Adrenal gland (tissue), 12 donors: ENCODE measurements around the gene FADD. TPM values are rescaled to one million over a fixed set of nuclear protein-coding genes. Genes with fewer than 3 reads are reported as not detected.

ENCODE experiments used
- DNase-seq, 7 donors: peaks; one replicate each; pipeline ENCODE4 v3.0.0-alpha.2; 2019 to 2020
- H3K27ac ChIP-seq, 5 donors: fragments of 200-600 bp; sonication (generic) in 4 of 5; 1 replicate in 3 of 5; 2 replicates in 2 of 5; pipeline versions ENCODE4 v1.5.1 to v1.8.0; 2016 to 2020; ENCODE audit warnings: mild to moderate bottlenecking in 1 of 5
- H3K27me3 ChIP-seq: fragments of 200-600 bp; 2 replicates; pipeline ENCODE4 v1.8.0; 2021
- H3K36me3 ChIP-seq, 2 donors: fragments of 200-600 bp; replicated peaks in 1 of 2; 1 replicate in 1 of 2; 2 replicates in 1 of 2; pipeline versions ENCODE4 v1.5.1 to v1.8.0; 2018 to 2022
- H3K4me1 ChIP-seq, 2 donors: fragments of 200-600 bp; replicated peaks in 1 of 2; 1 replicate in 1 of 2; 2 replicates in 1 of 2; pipeline versions ENCODE4 v1.5.1 to v1.8.0; 2018 to 2021
- H3K4me3 ChIP-seq, 4 donors: fragments of 200-600 bp; sonication (generic) in 3 of 4; one replicate each; pipeline ENCODE4 v1.5.1; 2016 to 2018
- H3K9me3 ChIP-seq, 3 donors: fragments of 200-600 bp; sonication (generic) in 1 of 3; replicated peaks in 1 of 3; 1 replicate in 2 of 3; 2 replicates in 1 of 3; pipeline versions ENCODE4 v1.5.1 to v1.8.0; 2016 to 2021
- POLR2A ChIP-seq, 2 donors: fragments of 450-650 bp; IDR thresholded peaks; one replicate each; pipeline ENCODE4 v1.6.1; 2017; ENCODE audit warnings: antibody characterized with exemption in 2 of 2, mild to moderate bottlenecking in 2 of 2, moderate library complexity in 1 of 2
- WGBS, 4 donors: extraction: QIAGEN DNeasy Blood & Tissue Kit in 2 of 4; methylation state at CpG; one replicate each; pipeline versions ENCODE4 v1.1.5 to v1.1.7; 2013 to 2017; 5-methylcytosine and 5-hydroxymethylcytosine counted together
- intact Hi-C, 2 donors: fragments of 100-400 bp; cut with DNase I; formaldehyde crosslinking; loops; one replicate each; pipeline versions ENCODE4 v1.14.1 to v1.15.0; 2022 to 2023
- polyA plus RNA-seq, 3 donors: library from polyadenylated mRNA; stranded (reverse); fragments of 200-250 nt in 2 of 3; fragments of 350-450 nt in 1 of 3; fragmentation: Illumina TruSeq in 1 of 3; extraction: RNeasy Lipid Tissue Mini Kit (QIAGEN cat#74804) in 1 of 3; gene quantifications; one replicate each; pipeline ENCODE4 v1.2.3, GENCODE V29; 2013 to 2014
- total RNA-seq, 9 donors: library from RNA; depleted of rRNA in 4 of 9; stranded (reverse); fragments of >200 nt in 4 of 9; fragments of 120-200 nt in 1 of 9; fragmentation: NEBNext Ultra II Directional in 1 of 9; extraction: Animal tissue kit (Norgen Biotek cat#: 25700) in 1 of 9; gene quantifications; one replicate each; pipeline versions ENCODE4 v1.1.0 to v1.2.4, GENCODE V29; 2013 to 2023
- TF ChIP-seq, protein P1 (sequence below), 6 experiments: fragments of 450-650 bp in 4 of 6; fragments of 200-600 bp in 2 of 6; sonication (generic) in 1 of 6; IDR thresholded peaks; 1 replicate in 5 of 6; 2 replicates in 1 of 6; pipeline versions ENCODE4 v1.5.1 to v1.8.0; 2016 to 2021; ENCODE audit warnings: antibody characterized with exemption in 6 of 6, mild to moderate bottlenecking in 2 of 6, moderate library complexity in 1 of 6
- donor health status: healthy with polysubstance abuse.
- donor health status: Bipolar disorder and iron deficiency.
- donor health status: DM: yes; HTN: yes; CAD: no.
- donor health status: DM: no; HTN: no; CAD: no.
- donor health status: DM: no; HTN: no; CAD: no.
- donor health status: DM: yes; HTN: yes; CAD: no.

Gene FADD
- total and polyA plus RNA-seq, 12 donors, result 8.9 to 37.9 (median 26.2) TPM

- 58 to 73% (median 69%) methylated on average over 7 to 8 of the region's 8 CpGs for WGBS, 4 donors
- intact Hi-C loops, result no loop called here
- H3K4me1 ChIP-seq, result no peaks in the 10 kb centered on the region
- no peaks in the 10 kb centered on the region for H3K36me3 ChIP-seq
- no peaks in the 10 kb centered on the region for H3K9me3 ChIP-seq
- H3K27ac ChIP-seq, result no peak overlapping the region
- H3K4me3 ChIP-seq, result no peak overlapping the region
- TF ChIP-seq, protein P1, sequence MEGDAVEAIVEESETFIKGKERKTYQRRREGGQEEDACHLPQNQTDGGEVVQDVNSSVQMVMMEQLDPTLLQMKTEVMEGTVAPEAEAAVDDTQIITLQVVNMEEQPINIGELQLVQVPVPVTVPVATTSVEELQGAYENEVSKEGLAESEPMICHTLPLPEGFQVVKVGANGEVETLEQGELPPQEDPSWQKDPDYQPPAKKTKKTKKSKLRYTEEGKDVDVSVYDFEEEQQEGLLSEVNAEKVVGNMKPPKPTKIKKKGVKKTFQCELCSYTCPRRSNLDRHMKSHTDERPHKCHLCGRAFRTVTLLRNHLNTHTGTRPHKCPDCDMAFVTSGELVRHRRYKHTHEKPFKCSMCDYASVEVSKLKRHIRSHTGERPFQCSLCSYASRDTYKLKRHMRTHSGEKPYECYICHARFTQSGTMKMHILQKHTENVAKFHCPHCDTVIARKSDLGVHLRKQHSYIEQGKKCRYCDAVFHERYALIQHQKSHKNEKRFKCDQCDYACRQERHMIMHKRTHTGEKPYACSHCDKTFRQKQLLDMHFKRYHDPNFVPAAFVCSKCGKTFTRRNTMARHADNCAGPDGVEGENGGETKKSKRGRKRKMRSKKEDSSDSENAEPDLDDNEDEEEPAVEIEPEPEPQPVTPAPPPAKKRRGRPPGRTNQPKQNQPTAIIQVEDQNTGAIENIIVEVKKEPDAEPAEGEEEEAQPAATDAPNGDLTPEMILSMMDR (IDR thresholded peaks at IDR 0.05), result no peak
- no peak for TF ChIP-seq POLR2A (IDR thresholded peaks at IDR 0.05)
- DNase-seq, result peak in 1 of 7 donors; percentile 28
- H3K27me3 ChIP-seq, result no peaks in the 10 kb centered on the region
Observed at GRCh38 chr11:70225681-70226177, 22.6 kb downstream of the FADD start.

- Histone ChIP-seq H3K4me3 (no peak overlapping the region), H3K27me3 (no peaks in the 10 kb centered on the region), H3K36me3 (no peaks in the 10 kb centered on the region), H3K4me1 (no peaks in the 10 kb centered on the region), H3K9me3 (no peaks in the 10 kb centered on the region), H3K27ac (no peak overlapping the region)
- 83 to 95% (median 94%) methylated on average over 3 of the region's 3 CpGs for WGBS, 4 donors
- no peak for DNase-seq
- TF ChIP-seq POLR2A (IDR thresholded peaks at IDR 0.05), result no peak
- TF ChIP-seq, protein P1 (IDR thresholded peaks at IDR 0.05), result no peak
- intact Hi-C loops, result no loop called here
Observed at GRCh38 chr11:70226183-70226582, 23.1 kb downstream of the FADD start.

DNA sequence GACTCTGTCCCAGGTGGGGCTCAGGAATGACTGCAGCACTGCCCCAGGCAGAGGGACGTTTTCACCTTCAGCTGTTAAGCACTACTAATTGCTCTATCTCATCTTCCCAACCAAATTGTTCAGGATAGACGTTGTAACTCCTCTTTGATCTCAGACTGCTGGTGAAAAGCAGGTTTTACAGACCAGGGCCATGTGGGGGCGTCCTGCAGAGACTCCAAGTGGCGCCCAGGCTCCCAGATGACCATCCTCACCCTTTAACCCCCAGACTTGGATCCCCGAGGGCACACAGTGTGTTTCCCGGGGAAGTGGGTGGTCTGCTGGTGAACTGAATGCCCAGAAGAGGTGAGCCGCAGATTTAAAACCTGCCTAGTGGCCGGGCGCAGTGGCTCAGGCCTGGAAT, 23.9 kb downstream of the FADD start:
- Histone ChIP-seq H3K27ac (no peak overlapping the region), H3K4me3 (no peak overlapping the region), H3K36me3 (no peaks in the 10 kb centered on the region), H3K9me3 (no peaks in the 10 kb centered on the region), H3K27me3 (no peaks in the 10 kb centered on the region), H3K4me1 (no peaks in the 10 kb centered on the region)
- TF ChIP-seq POLR2A (IDR thresholded peaks at IDR 0.05), result no peak
- TF ChIP-seq, protein P1 (IDR thresholded peaks at IDR 0.05), result peak in 3 of 6 experiments; percentile 21 to 24 (median 24)
- 51 to 54% (median 52%) methylated on average over 7 to 9 of the region's 9 CpGs for WGBS, 4 donors
- intact Hi-C loops, result no loop called here
- peak in 1 of 7 donors; percentile 42 for DNase-seq

- H3K27ac ChIP-seq, result no peak overlapping the region
- H3K27me3 ChIP-seq, result no peaks in the 10 kb centered on the region
- no peaks in the 10 kb centered on the region for H3K9me3 ChIP-seq
- intact Hi-C loops, result no loop called here
- TF ChIP-seq, protein P1 (IDR thresholded peaks at IDR 0.05), result no peak
- TF ChIP-seq POLR2A (IDR thresholded peaks at IDR 0.05), result no peak
- H3K4me3 ChIP-seq, result no peak overlapping the region
- no peaks in the 10 kb centered on the region for H3K36me3 ChIP-seq
- no peak for DNase-seq
- WGBS, 4 donors, result 90 to 92% (median 92%) methylated on average over 10 of the region's 10 CpGs
- no peaks in the 10 kb centered on the region for H3K4me1 ChIP-seq
Observed at GRCh38 chr11:70229737-70230136, 26.6 kb downstream of the FADD start.
